ENCODE results near the gene E2F4.

DNA sequence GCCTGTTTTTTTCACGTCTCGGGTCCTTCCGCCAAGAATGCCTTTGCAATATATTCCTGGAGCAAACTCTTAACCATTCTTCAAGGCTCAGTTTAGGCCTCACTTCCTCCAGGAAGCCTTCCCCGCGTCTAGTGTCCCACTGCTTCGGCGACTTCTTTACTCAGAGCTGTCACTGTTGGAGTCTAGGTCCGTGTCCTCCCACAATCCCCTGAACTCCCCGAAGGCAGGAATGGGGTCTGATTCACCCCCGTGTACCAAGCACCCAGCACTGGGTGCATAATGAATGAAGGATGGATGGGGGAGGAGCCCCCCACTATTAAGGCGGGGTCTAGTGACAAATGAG, 8.7 kb upstream of the E2F4 start:
- TF ChIP-seq POLR2A (IDR thresholded peaks at IDR 0.05) = no peak
- TF ChIP-seq, protein P1, sequence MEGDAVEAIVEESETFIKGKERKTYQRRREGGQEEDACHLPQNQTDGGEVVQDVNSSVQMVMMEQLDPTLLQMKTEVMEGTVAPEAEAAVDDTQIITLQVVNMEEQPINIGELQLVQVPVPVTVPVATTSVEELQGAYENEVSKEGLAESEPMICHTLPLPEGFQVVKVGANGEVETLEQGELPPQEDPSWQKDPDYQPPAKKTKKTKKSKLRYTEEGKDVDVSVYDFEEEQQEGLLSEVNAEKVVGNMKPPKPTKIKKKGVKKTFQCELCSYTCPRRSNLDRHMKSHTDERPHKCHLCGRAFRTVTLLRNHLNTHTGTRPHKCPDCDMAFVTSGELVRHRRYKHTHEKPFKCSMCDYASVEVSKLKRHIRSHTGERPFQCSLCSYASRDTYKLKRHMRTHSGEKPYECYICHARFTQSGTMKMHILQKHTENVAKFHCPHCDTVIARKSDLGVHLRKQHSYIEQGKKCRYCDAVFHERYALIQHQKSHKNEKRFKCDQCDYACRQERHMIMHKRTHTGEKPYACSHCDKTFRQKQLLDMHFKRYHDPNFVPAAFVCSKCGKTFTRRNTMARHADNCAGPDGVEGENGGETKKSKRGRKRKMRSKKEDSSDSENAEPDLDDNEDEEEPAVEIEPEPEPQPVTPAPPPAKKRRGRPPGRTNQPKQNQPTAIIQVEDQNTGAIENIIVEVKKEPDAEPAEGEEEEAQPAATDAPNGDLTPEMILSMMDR (IDR thresholded peaks at IDR 0.05) = no peak

All from heart left ventricle (tissue), 13 donors.